Endothelial cell of umbilical vein (primary cell): ENCODE data around the gene TSHB. TPM values are rescaled to one million over a fixed set of nuclear protein-coding genes. Genes with fewer than 3 reads are reported as not detected.

Experiments used
- BruUV-seq: library from RNA; stranded (reverse); fragments of 400-500 nt; replicated peaks from 2 replicates; lab custom pipeline; 2021; lab: Mats Ljungman, UMichigan
- CTCF ChIA-PET: fragments of 300-600, 350-600 bp; sonication (Branson Sonifier 250); formaldehyde crosslinking; loops from one replicate; lab custom pipeline; 2021; ENCODE audit warnings: antibody characterized with exemption, inconsistent platforms; lab: Charles Lee
- POLR2A ChIA-PET: fragments of 300-600, 350-600 bp; sonication (Branson Sonifier 250); formaldehyde crosslinking; loops from one replicate; lab custom pipeline; 2021; ENCODE audit warnings: antibody characterized with exemption, inconsistent platforms; lab: Charles Lee
- DNase-seq: peaks from one replicate; pipeline ENCODE4 v3.0.0-alpha.2; 2011; ENCODE audit warnings: low read depth, low spot score
- FAIRE-seq: peaks from 2 replicates; lab custom pipeline; 2011; peaks lifted over from hg19 to GRCh38; lab: Jason Lieb, UNC
- H2AFZ ChIP-seq: 2 replicates; pipeline ENCODE4 v1.6.0; 2012; ENCODE audit warnings: low read depth, low read length, control low read depth, inconsistent platforms
- H3K27ac ChIP-seq: 2 replicates; pipeline ENCODE4 v1.5.1; 2011; ENCODE audit warnings: low read depth, mild to moderate bottlenecking, control low read depth, low read length, moderate library complexity; ENCODE audit not compliant: insufficient read depth
- H3K27me3 ChIP-seq, 2 experiments: 2 replicates each; pipeline versions ENCODE4 v1.6.0 to v1.6.1; 2011; ENCODE audit warnings: low read length in 2 of 2, mixed read lengths in 1 of 2; ENCODE audit not compliant: control insufficient read depth in 2 of 2, insufficient read depth in 2 of 2
- H3K36me3 ChIP-seq, 2 experiments: 2 replicates in 1 of 2; 3 replicates in 1 of 2; pipeline ENCODE4 v1.5.1; 2011; ENCODE audit warnings: low read length in 2 of 2, mild to moderate bottlenecking in 1 of 2, moderate library complexity in 1 of 2; ENCODE audit not compliant: control insufficient read depth in 2 of 2, insufficient read depth in 2 of 2; ENCODE audit errors: extremely low read depth in 1 of 2
- H3K4me1 ChIP-seq: 3 replicates; pipeline ENCODE4 v1.5.1; 2011; ENCODE audit warnings: mild to moderate bottlenecking, low read length; ENCODE audit not compliant: control insufficient read depth, insufficient read depth; ENCODE audit errors: extremely low read depth
- H3K4me2 ChIP-seq: 2 replicates; pipeline ENCODE4 v1.6.1; 2011; ENCODE audit warnings: low read length, control low read depth, mixed read lengths; ENCODE audit not compliant: insufficient read depth
- H3K4me3 ChIP-seq, 3 experiments: fragments of 200-600 bp in 1 of 3; sonication (generic), shearing (Covaris generic) in 1 of 3; replicated peaks in 1 of 3; 2 replicates each; pipeline ENCODE4 v1.5.1; 2011 to 2016; ENCODE audit warnings: control low read depth in 3 of 3, low read length in 3 of 3, mild to moderate bottlenecking in 2 of 3, inconsistent platforms in 1 of 3, low read depth in 1 of 3, moderate library complexity in 1 of 3; ENCODE audit not compliant: insufficient read depth in 1 of 3
- H3K79me2 ChIP-seq: 2 replicates; pipeline ENCODE4 v1.6.0; 2012; ENCODE audit warnings: low read length, inconsistent platforms; ENCODE audit not compliant: control insufficient read depth, insufficient read depth
- H3K9ac ChIP-seq: replicated peaks from 2 replicates; pipeline ENCODE3; 2011; ENCODE audit warnings: low read length, control low read depth; ENCODE audit not compliant: insufficient read depth; ENCODE audit errors: extremely low read depth
- H3K9me1 ChIP-seq: replicated peaks from 3 replicates; pipeline ENCODE4 v1.6.0; 2011; ENCODE audit warnings: mild to moderate bottlenecking, low read length; ENCODE audit not compliant: control insufficient read depth, insufficient read depth; ENCODE audit errors: extremely low read depth
- H3K9me3 ChIP-seq: replicated peaks from 2 replicates; pipeline ENCODE4 v1.5.1; 2012; ENCODE audit warnings: low read length, inconsistent platforms; ENCODE audit not compliant: control insufficient read depth, insufficient read depth
- H4K20me1 ChIP-seq: replicated peaks from 2 replicates; pipeline ENCODE3; 2011; ENCODE audit warnings: mild to moderate bottlenecking, low read length; ENCODE audit not compliant: control insufficient read depth, insufficient read depth; ENCODE audit errors: extremely low read depth
- CTCF ChIP-seq, 2 donors: IDR thresholded peaks; 1 replicate in 1 of 2; 2 replicates in 1 of 2; pipeline ENCODE4 v1.5.1; 2011; ENCODE audit warnings: low read length in 2 of 2, mild to moderate bottlenecking in 2 of 2, moderate library complexity in 2 of 2, control low read depth in 1 of 2, inconsistent platforms in 1 of 2, low read depth in 1 of 2; ENCODE audit not compliant: insufficient read depth in 1 of 2; ENCODE audit errors: extremely low read depth in 1 of 2
- EZH2 ChIP-seq: IDR thresholded peaks from 2 replicates; pipeline ENCODE4 v1.6.1; 2012; ENCODE audit warnings: borderline replicate concordance, low read depth, mild to moderate bottlenecking, moderate library complexity, low read length, inconsistent platforms; ENCODE audit not compliant: severe bottlenecking
- GATA2 ChIP-seq: IDR thresholded peaks from 2 replicates; pipeline ENCODE4 v1.7.0; 2011; ENCODE audit warnings: low read depth, mild to moderate bottlenecking, moderate library complexity, mixed read lengths, low read length; ENCODE audit not compliant: insufficient read length, insufficient read depth
- JUN ChIP-seq: IDR thresholded peaks from 2 replicates; pipeline ENCODE4 v1.6.1; 2011; ENCODE audit warnings: borderline replicate concordance, low read depth; ENCODE audit not compliant: insufficient read length, insufficient read depth
- MAX ChIP-seq: IDR thresholded peaks from 2 replicates; pipeline ENCODE4 v1.6.1; 2011; ENCODE audit not compliant: insufficient read depth, insufficient read length
- MYC ChIP-seq: IDR thresholded peaks from one replicate; pipeline ENCODE4 v1.6.1; 2011; ENCODE audit warnings: mild to moderate bottlenecking, low read depth, low read length
- POLR2A ChIP-seq: IDR thresholded peaks from 2 replicates; pipeline ENCODE4 v1.6.1; 2012; ENCODE audit warnings: low read depth, mild to moderate bottlenecking, control low read depth, low read length
- POLR2AphosphoS5 ChIP-seq: IDR thresholded peaks from 2 replicates; pipeline ENCODE4 v1.6.1; 2012; ENCODE audit warnings: low read depth, mild to moderate bottlenecking, control low read depth, low read length, moderate library complexity; ENCODE audit not compliant: insufficient read depth
- dilution Hi-C: fragments of 300-500 bp; cut with MboI; formaldehyde crosslinking; loops from one replicate; pipeline ENCODE4 v1.15.0; 2019; ENCODE audit warnings: low sequenced_read_pairs; ENCODE audit not compliant: extremely low pct_ligation_motif_present
- intact Hi-C: fragments of 100-400 bp; cut with micrococcal nuclease; formaldehyde crosslinking; loops from one replicate; pipeline ENCODE4 v1.10.0; 2022
- polyA plus RNA-seq, 4 experiments: library from polyadenylated mRNA; depleted of rRNA in 3 of 4; stranded (reverse) in 3 of 4; unstranded in 1 of 4; fragments of >200 nt; gene quantifications; 2 replicates each; pipeline versions ENCODE4 v1.2.1 to v1.2.3, GENCODE V29; 2011 to 2012; ENCODE audit warnings: missing spikeins in 1 of 4
- total RNA-seq: library from RNA; stranded (reverse); gene quantifications from 2 replicates; pipeline ENCODE4 v1.2.3, GENCODE V29; 2021

Gene TSHB
- total and polyA plus RNA-seq, 2 donors (not counting 3 experiments of a cell fraction or from before 2014, with no cell fraction given) = not detected

- Histone ChIP-seq H3K9me1 (no peaks in the 10 kb centered on the region), H3K4me2 (no peak overlapping the region), H3K27ac (no peak overlapping the region), H4K20me1 (no peaks in the 10 kb centered on the region), H3K9ac (no peak overlapping the region), H3K27me3 (no peaks in the 10 kb centered on the region), H3K4me3 (no peak overlapping the region), H3K36me3 (no peaks in the 10 kb centered on the region), H3K79me2 (no peaks in the 10 kb centered on the region), H3K4me1 (no peaks in the 10 kb centered on the region), H2AFZ (no peak overlapping the region), H3K9me3 (no peaks in the 10 kb centered on the region)
- intact Hi-C loops (no loop called here), dilution Hi-C loops (no loop called here)
- BruUV-seq = no TSS peak
- DNase-seq (no peak), FAIRE-seq (no peak)
- ChIA-PET POLR2A (no interaction called here), CTCF (no interaction called here)
- no peak for TF ChIP-seq EZH2
- TF ChIP-seq JUN = no peak
- TF ChIP-seq MYC = no peak
- TF ChIP-seq CTCF (IDR thresholded peaks at IDR 0.05; ENCODE audit: extremely low read depth in 1 of 2, insufficient read depth in 1 of 2, low read depth in 1 of 2, low read length in 2 of 2) = no peak
- no peak for TF ChIP-seq POLR2A
- TF ChIP-seq GATA2 = no peak
- no peak for TF ChIP-seq MAX
- no peak for TF ChIP-seq POLR2AphosphoS5
Observed at GRCh38 chr1:115012006-115012405, 17.6 kb upstream of the TSHB start.
